H1 (cell line): ENCODE data around the gene OR6B2. TPM values are rescaled to one million over a fixed set of nuclear protein-coding genes. Genes with fewer than 3 reads are reported as not detected.

Experiments
- CTCF ChIA-PET: fragments of 300-600 bp; sonication (Branson Sonifier 250); formaldehyde crosslinking; loops from one replicate; lab custom pipeline; 2021; ENCODE audit not compliant: partially characterized antibody; lab: Charles Lee
- POLR2A ChIA-PET: fragments of 300-600 bp; sonication (Branson Sonifier 250); formaldehyde crosslinking; loops from one replicate; lab custom pipeline; 2021; ENCODE audit warnings: inconsistent platforms; ENCODE audit not compliant: partially characterized antibody; lab: Charles Lee
- DNase-seq, 2 experiments: peaks; one replicate each; pipeline versions ENCODE4 v3.0.0 to v3.0.0-alpha.2; 2010 to 2022; ENCODE audit warnings: low spot score in 2 of 2, low read depth in 1 of 2, mixed read lengths in 1 of 2
- FAIRE-seq: peaks from 2 replicates; lab custom pipeline; 2011; peaks lifted over from hg19 to GRCh38; lab: Jason Lieb, UNC
- H2AFZ ChIP-seq: 2 replicates; pipeline ENCODE4 v1.8.1; 2012; ENCODE audit warnings: low read length, inconsistent platforms
- H2AK5ac ChIP-seq: 2 replicates; pipeline ENCODE4 v1.6.1; 2013; ENCODE audit warnings: low read depth, low read length
- H2BK120ac ChIP-seq: replicated peaks from 2 replicates; pipeline ENCODE3; 2013; ENCODE audit warnings: low read depth, low read length, inconsistent platforms
- H2BK12ac ChIP-seq: 2 replicates; pipeline ENCODE4 v1.6.1; 2013; ENCODE audit warnings: low read depth, low read length
- H2BK15ac ChIP-seq: 2 replicates; pipeline ENCODE4 v1.6.1; 2013; ENCODE audit warnings: low read length
- H2BK20ac ChIP-seq: 2 replicates; pipeline ENCODE4 v1.6.1; 2013; ENCODE audit warnings: low read length
- H2BK5ac ChIP-seq: 2 replicates; pipeline ENCODE4 v1.6.1; 2013; ENCODE audit warnings: low read depth, low read length
- H3K14ac ChIP-seq: 2 replicates; pipeline ENCODE4 v1.6.1; 2013; ENCODE audit warnings: inconsistent platforms; ENCODE audit not compliant: insufficient read length
- H3K18ac ChIP-seq: 2 replicates; pipeline ENCODE4 v1.6.1; 2013; ENCODE audit warnings: low read length; ENCODE audit errors: extremely low read depth
- H3K23ac ChIP-seq: 2 replicates; pipeline ENCODE4 v1.6.1; 2013; ENCODE audit warnings: inconsistent platforms; ENCODE audit not compliant: insufficient read length
- H3K23me2 ChIP-seq: 2 replicates; pipeline ENCODE4 v1.6.1; 2013; ENCODE audit warnings: low read depth, low read length
- H3K27ac ChIP-seq: 2 replicates; pipeline ENCODE4 v1.6.1; 2011; ENCODE audit warnings: low read depth, low read length, inconsistent platforms
- H3K27me3 ChIP-seq, 4 experiments: replicated peaks in 1 of 4; 1 replicate in 1 of 4; 2 replicates in 3 of 4; pipeline versions ENCODE4 v1.6.1 to v1.8.1; 2011 to 2013; ENCODE audit warnings: low read length in 3 of 4, mild to moderate bottlenecking in 3 of 4, inconsistent platforms in 2 of 4, mixed read lengths in 2 of 4, moderate library complexity in 1 of 4; ENCODE audit not compliant: control insufficient read depth in 3 of 4, insufficient read depth in 3 of 4; ENCODE audit errors: extremely low read depth in 1 of 4
- H3K36me3 ChIP-seq, 4 experiments: 2 replicates each; pipeline versions ENCODE4 v1.6.1 to v1.8.1; 2011 to 2013; ENCODE audit warnings: mild to moderate bottlenecking in 4 of 4, low read length in 3 of 4, moderate library complexity in 2 of 4, control low read depth in 1 of 4, inconsistent platforms in 1 of 4; ENCODE audit not compliant: insufficient read depth in 4 of 4, control insufficient read depth in 2 of 4
- H3K4ac ChIP-seq: replicated peaks from 2 replicates; pipeline ENCODE3; 2013; ENCODE audit warnings: low read length, low read depth, mixed read lengths, inconsistent platforms; ENCODE audit not compliant: insufficient read length
- H3K4me1 ChIP-seq, 4 experiments: replicated peaks in 1 of 4; 1 replicate in 1 of 4; 2 replicates in 3 of 4; pipeline versions ENCODE4 v1.6.1 to v1.8.1; 2011 to 2013; ENCODE audit warnings: low read length in 3 of 4, inconsistent platforms in 2 of 4, mixed read lengths in 1 of 4; ENCODE audit not compliant: insufficient read depth in 4 of 4, control insufficient read depth in 3 of 4
- H3K4me2 ChIP-seq, 2 experiments: 2 replicates each; pipeline versions ENCODE4 v1.6.1 to v1.8.1; 2011 to 2013; ENCODE audit warnings: low read depth in 2 of 2, low read length in 2 of 2, control low read depth in 1 of 2, inconsistent platforms in 1 of 2, mild to moderate bottlenecking in 1 of 2; ENCODE audit not compliant: insufficient read depth in 1 of 2
- H3K4me3 ChIP-seq, 4 experiments: fragments of 200-600, 300-600 bp in 1 of 4; sonication (generic), shearing (Covaris generic), sonication (Bioruptor Twin) in 1 of 4; 2 replicates each; pipeline versions ENCODE4 v1.5.1 to v1.8.1; 2011 to 2016; ENCODE audit warnings: low read length in 4 of 4, low read depth in 3 of 4, control low read depth in 2 of 4, inconsistent platforms in 2 of 4, mild to moderate bottlenecking in 2 of 4, mixed read lengths in 1 of 4, moderate library complexity in 1 of 4; ENCODE audit not compliant: insufficient read depth in 2 of 4; ENCODE audit errors: extremely low read depth in 1 of 4
- H3K56ac ChIP-seq: replicated peaks from 2 replicates; pipeline ENCODE3; 2013; ENCODE audit warnings: low read depth, mild to moderate bottlenecking, mixed read lengths, low read length, inconsistent platforms; ENCODE audit not compliant: insufficient read length
- H3K79me1 ChIP-seq: 2 replicates; pipeline ENCODE4 v1.6.1; 2013; ENCODE audit warnings: low read depth, low read length, control low read depth
- H3K79me2 ChIP-seq, 2 experiments: 2 replicates each; pipeline versions ENCODE4 v1.6.1 to v1.8.1; 2012 to 2013; ENCODE audit warnings: low read length in 2 of 2, mild to moderate bottlenecking in 2 of 2, inconsistent platforms in 1 of 2; ENCODE audit not compliant: insufficient read depth in 2 of 2, control insufficient read depth in 1 of 2
- H3K9ac ChIP-seq, 4 experiments: replicated peaks in 1 of 4; 1 replicate in 1 of 4; 2 replicates in 3 of 4; pipeline versions ENCODE4 v1.6.1 to v1.8.1; 2011 to 2013; ENCODE audit warnings: low read depth in 3 of 4, low read length in 3 of 4, control low read depth in 2 of 4, mild to moderate bottlenecking in 2 of 4, moderate library complexity in 2 of 4, inconsistent platforms in 1 of 4; ENCODE audit errors: extremely low read depth in 1 of 4
- H3K9me3 ChIP-seq, 2 experiments: 2 replicates each; pipeline versions ENCODE4 v1.6.1 to v1.8.1; 2012 to 2013; ENCODE audit warnings: mild to moderate bottlenecking in 2 of 2, moderate library complexity in 2 of 2, control low read depth in 1 of 2, inconsistent platforms in 1 of 2, low read depth in 1 of 2, low read length in 1 of 2, mixed read lengths in 1 of 2; ENCODE audit not compliant: insufficient read depth in 2 of 2
- H4K20me1 ChIP-seq, 2 experiments: replicated peaks in 1 of 2; 2 replicates each; pipeline versions ENCODE3 to v1.8.1; 2011 to 2013; ENCODE audit warnings: inconsistent platforms in 2 of 2, low read length in 2 of 2, mild to moderate bottlenecking in 1 of 2; ENCODE audit not compliant: insufficient read depth in 2 of 2, control insufficient read depth in 1 of 2
- H4K5ac ChIP-seq: 2 replicates; pipeline ENCODE4 v1.6.1; 2013; ENCODE audit warnings: low read length, low read depth, mixed read lengths, inconsistent platforms; ENCODE audit not compliant: insufficient read length
- H4K8ac ChIP-seq: 2 replicates; pipeline ENCODE4 v1.8.0; 2013; ENCODE audit warnings: mild to moderate bottlenecking, moderate library complexity, low read length, inconsistent platforms; ENCODE audit not compliant: insufficient read depth; ENCODE audit errors: extremely low read depth
- H4K91ac ChIP-seq: replicated peaks from 2 replicates; pipeline ENCODE3; 2013; ENCODE audit warnings: low read length, mixed read lengths, inconsistent platforms; ENCODE audit not compliant: insufficient read length
- ASH2L ChIP-seq: fragments of 200-600, 300-600 bp; sonication (generic); IDR thresholded peaks from one replicate; pipeline ENCODE4 v1.7.1; 2017; ENCODE audit warnings: low read length
- CBX5 ChIP-seq: fragments of 300-800, 300-1000 bp; sonication (generic); IDR thresholded peaks from 2 replicates; pipeline ENCODE4 v1.7.1; 2016; ENCODE audit warnings: antibody characterized with exemption, low read length, low read depth
- CEBPB ChIP-seq: IDR thresholded peaks from 2 replicates; pipeline ENCODE4 v1.6.1; 2012; ENCODE audit warnings: low read depth, low read length
- CHD1 ChIP-seq: IDR thresholded peaks from 2 replicates; pipeline ENCODE4 v1.6.1; 2012; ENCODE audit warnings: low read depth, low read length, improper control_type of control experiment
- CREB1 ChIP-seq: IDR thresholded peaks from 2 replicates; pipeline ENCODE4 v1.6.1; 2012; ENCODE audit warnings: inconsistent platforms
- CTCF ChIP-seq, 3 experiments: IDR thresholded peaks; 1 replicate in 2 of 3; 2 replicates in 1 of 3; pipeline versions ENCODE4 v1.5.1 to v1.6.1; 2011; ENCODE audit warnings: low read length in 3 of 3, mild to moderate bottlenecking in 3 of 3, inconsistent platforms in 2 of 3, low read depth in 1 of 3, moderate library complexity in 1 of 3; ENCODE audit not compliant: insufficient read depth in 1 of 3; ENCODE audit errors: control extremely low read depth in 1 of 3
- SIN3A ChIP-seq, 2 experiments: IDR thresholded peaks in 1 of 2; conservative IDR thresholded peaks in 1 of 2; 2 replicates each; pipeline ENCODE4 v1.6.1; 2011 to 2012; ENCODE audit warnings: low read length in 2 of 2, improper control_type of control experiment in 1 of 2, low read depth in 1 of 2, mild to moderate bottlenecking in 1 of 2
- WGBS, 2 experiments: shearing (Covaris generic) in 1 of 2; methylation state at CpG; one replicate each; pipeline versions ENCODE4 v1.1.6 to v1.1.7; 2013 to 2015; ENCODE audit warnings: low lambda C conversion rate in 2 of 2, mixed read lengths in 2 of 2, inconsistent platforms in 1 of 2, low coverage in 1 of 2, missing lambda C conversion rate in 1 of 2; ENCODE audit not compliant: insufficient replicate concordance in 2 of 2, insufficient coverage in 1 of 2, insufficient read length in 1 of 2; ENCODE audit errors: extremely low coverage in 1 of 2, missing lambda C conversion rate in 1 of 2; 5-methylcytosine and 5-hydroxymethylcytosine counted together
- polyA plus RNA-seq, 7 experiments: library from polyadenylated mRNA; depleted of rRNA in 3 of 7; stranded (reverse) in 5 of 7; unstranded in 2 of 7; fragments of >200 nt in 5 of 7; fragments of 200-250 nt in 2 of 7; gene quantifications; 1 replicate in 5 of 7; 2 replicates in 1 of 7; 4 replicates in 1 of 7; pipeline versions ENCODE4 v1.2.1 to v1.2.3, GENCODE V29; 2011 to 2013; ENCODE audit warnings: missing spikeins in 2 of 7, mixed read lengths in 2 of 7
- total RNA-seq: library from RNA; stranded (reverse); fragmentation: NEBNext Ultra II Directional; extraction: Animal tissue kit (Norgen Biotek cat#: 25700); gene quantifications from 2 replicates; pipeline ENCODE4 v1.2.1, GENCODE V29; 2021

OR6B2 gene
- total and polyA plus RNA-seq, 2 of the 8 experiments (the other 6 are each of a cell fraction or from before 2014, with no cell fraction given) = not detected

- Histone ChIP-seq H2AFZ (no peak overlapping the region), H3K27me3 (no peaks in the 10 kb centered on the region), H2BK5ac (no peak overlapping the region), H3K23me2 (peaks cover 4% of the 10 kb centered on the region; the same call in 1 of the 2 replicates), H3K4ac (no peak overlapping the region), H2BK120ac (no peak overlapping the region), H3K56ac (no peak overlapping the region), H3K23ac (no peak overlapping the region), H2AK5ac (no peak overlapping the region), H3K27ac (no peak overlapping the region; the same call in 1 of the 2 replicates), H3K9me3 (no peaks in the 10 kb centered on the region), H3K14ac (no peak overlapping the region), H3K4me3 (peak overlapping the region; percentile 60 to 95 (median 92)), H4K5ac (no peak overlapping the region), H2BK15ac (no peak overlapping the region), H3K36me3 (peaks cover 11 to 14% (median 13%) of the 10 kb centered on the region in 4 experiments; a peak in 7 of 8 replicates), H4K91ac (no peak overlapping the region), H3K4me1 (0 out of 7 replicates have a peak, but pooled peaks cover 0 to 6% (median 0%) of the 10 kb centered on the region in 4 experiments), H4K8ac (peak overlapping the region; percentile 82), H3K79me1 (peaks cover 9% of the 10 kb centered on the region), H2BK20ac (no peak overlapping the region), H3K18ac (no peak overlapping the region), H2BK12ac (no peak overlapping the region), H3K4me2 (peak overlapping the region; percentile 86 to 95), H3K9ac (peak overlapping the region in 3 of 4 experiments; percentile 40 to 84 (median 68); a peak in 6 of 7 replicates), H4K20me1 (peaks cover 9 to 10% of the 10 kb centered on the region in 2 experiments), H3K79me2 (peaks cover 16 to 37% of the 10 kb centered on the region in 2 experiments)
- ChIA-PET CTCF (interaction anchor here (0.7 to 1.2 kb wide), 3 partner anchors 69 to 415 kb away, joined by 3 to 4 read pairs (median 3); no protein-coding TSS in a partner anchor), POLR2A (interaction anchor here (0.6 to 1.7 kb wide), 5 partner anchors 31 to 355 kb away, joined by 3 read pairs; partner anchors contain the start of gene COPS9)
- 0 out of 4 replicates have a peak, but pooled peaks have one; percentile 13 to 38 for TF ChIP-seq SIN3A (conservative IDR thresholded peaks at IDR 0.05 in 1 of 2, IDR thresholded peaks at IDR 0.05 in 1 of 2; ENCODE audit: low read depth in 1 of 2, low read length in 2 of 2)
- TF ChIP-seq CBX5 = no peak
- peak; percentile 22 for TF ChIP-seq ASH2L
- TF ChIP-seq CHD1 = no peak
- TF ChIP-seq CEBPB = no peak
- no peak for TF ChIP-seq CREB1
- TF ChIP-seq CTCF (IDR thresholded peaks at IDR 0.05; ENCODE audit: control extremely low read depth in 1 of 3, insufficient read depth in 1 of 3, low read depth in 1 of 3, low read length in 3 of 3) = no peak
- no peak for DNase-seq
- no peak for FAIRE-seq
- 4% methylated on average over 16 of the region's 22 CpGs; no CpG with 5 or more reads in 1 of the 2 experiments for WGBS, 2 experiments
Observed at GRCh38 chr2:240024766-240025165, 5.5 kb downstream of the OR6B2 start.
